Right lung (tissue), 5 donors: ENCODE results near the gene LIPC. TPM values are rescaled to one million over a fixed set of nuclear protein-coding genes. Genes with fewer than 3 reads are reported as not detected.

Experiments
- DNase-seq, 2 donors: peaks; one replicate each; pipeline ENCODE4 v3.0.0-alpha.2; 2013
- polyA plus RNA-seq, 5 donors: library from polyadenylated mRNA; unstranded; fragments of 120-200 nt; gene quantifications; one replicate each; pipeline versions ENCODE4 v1.2.1 to v1.2.3, GENCODE V29; 2013; ENCODE audit warnings: inconsistent platforms in 1 of 5, low replicate concordance in 1 of 5; ENCODE audit not compliant: insufficient read length in 5 of 5, insufficient read depth in 1 of 5

The LIPC gene
- polyA plus RNA-seq, 5 donors: 0.24 to 2.1 (median 0.32) TPM

- no peak for DNase-seq
Observed at GRCh38 chr15:58538225-58538727, 106.5 kb downstream of the LIPC start.

DNA sequence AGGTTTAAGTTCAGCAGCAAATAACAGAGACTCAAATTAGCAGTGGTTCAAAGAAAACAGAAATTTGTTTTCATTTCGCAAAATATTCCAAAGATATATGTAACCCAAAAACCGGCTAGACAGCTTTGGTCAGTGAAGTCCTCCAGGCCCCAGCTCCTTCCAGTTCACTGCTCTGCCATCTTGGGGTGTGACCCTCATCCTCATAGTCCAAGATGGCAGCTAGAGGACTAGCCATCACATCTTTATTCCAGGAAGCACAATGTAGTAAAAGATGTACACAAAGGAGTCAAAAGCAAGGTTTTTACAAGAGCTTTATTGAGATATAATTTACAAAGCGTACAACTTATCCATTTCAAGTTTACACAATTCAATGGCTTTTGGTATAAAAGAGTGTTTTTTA is 107.1 kb downstream of the LIPC start:
- no peak for DNase-seq

DNA sequence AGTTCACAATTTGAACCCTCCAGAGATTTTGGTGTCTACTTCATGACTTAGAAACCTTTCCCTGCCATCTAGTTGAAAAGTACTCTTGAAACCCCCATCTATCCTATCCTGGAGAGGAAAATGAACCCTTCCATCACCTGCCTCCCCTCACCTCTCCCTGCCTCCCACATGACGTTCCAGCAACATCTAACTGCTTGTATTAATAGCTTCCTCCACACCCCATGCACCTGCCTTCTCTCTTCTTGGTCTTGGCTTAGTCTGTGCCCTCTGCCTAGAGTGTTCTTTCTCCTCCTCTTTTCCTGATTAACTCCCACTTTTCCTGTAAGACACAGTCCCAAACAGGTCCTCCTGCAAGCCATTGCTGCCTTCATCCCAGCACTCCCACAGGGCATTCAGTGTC is 107.8 kb downstream of the LIPC start:
- DNase-seq: no peak

GRCh38 chr15:58541410-58542087 is 109.8 kb downstream of the LIPC start:
- no peak for DNase-seq

GRCh38 chr15:58543664-58544335 is 112.0 kb downstream of the LIPC start:
- DNase-seq: no peak

- no peak for DNase-seq
Observed at GRCh38 chr15:58544756-58545155, 113.0 kb downstream of the LIPC start.

- no peak for DNase-seq
Observed at GRCh38 chr15:58545307-58546065, 113.7 kb downstream of the LIPC start.

DNA sequence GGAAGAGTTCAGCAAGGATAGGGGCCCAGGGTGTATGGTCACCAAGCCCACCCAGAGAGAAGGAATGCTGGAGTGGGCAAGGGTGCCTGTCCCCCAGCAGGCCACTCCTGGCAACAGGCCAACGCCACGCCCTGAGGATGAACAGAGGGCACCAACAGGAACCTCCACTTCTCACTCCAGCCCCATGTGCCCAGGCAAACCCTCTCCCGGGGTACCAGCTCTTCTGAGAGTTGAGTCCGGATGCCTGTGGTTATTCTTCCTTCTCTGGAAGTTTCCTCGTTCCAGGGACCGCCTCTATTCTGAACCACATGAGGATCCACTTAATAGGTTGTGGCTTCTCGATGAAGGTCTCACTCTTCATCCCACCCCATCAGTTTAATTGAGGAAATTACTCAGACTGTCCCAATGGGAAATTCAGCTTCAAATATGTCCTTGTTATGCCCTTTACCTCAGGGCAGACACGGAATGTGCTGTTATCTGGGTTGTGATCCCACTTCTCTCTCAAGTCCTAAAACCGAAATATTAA is 114.3 kb downstream of the LIPC start:
- no peak for DNase-seq

DNA sequence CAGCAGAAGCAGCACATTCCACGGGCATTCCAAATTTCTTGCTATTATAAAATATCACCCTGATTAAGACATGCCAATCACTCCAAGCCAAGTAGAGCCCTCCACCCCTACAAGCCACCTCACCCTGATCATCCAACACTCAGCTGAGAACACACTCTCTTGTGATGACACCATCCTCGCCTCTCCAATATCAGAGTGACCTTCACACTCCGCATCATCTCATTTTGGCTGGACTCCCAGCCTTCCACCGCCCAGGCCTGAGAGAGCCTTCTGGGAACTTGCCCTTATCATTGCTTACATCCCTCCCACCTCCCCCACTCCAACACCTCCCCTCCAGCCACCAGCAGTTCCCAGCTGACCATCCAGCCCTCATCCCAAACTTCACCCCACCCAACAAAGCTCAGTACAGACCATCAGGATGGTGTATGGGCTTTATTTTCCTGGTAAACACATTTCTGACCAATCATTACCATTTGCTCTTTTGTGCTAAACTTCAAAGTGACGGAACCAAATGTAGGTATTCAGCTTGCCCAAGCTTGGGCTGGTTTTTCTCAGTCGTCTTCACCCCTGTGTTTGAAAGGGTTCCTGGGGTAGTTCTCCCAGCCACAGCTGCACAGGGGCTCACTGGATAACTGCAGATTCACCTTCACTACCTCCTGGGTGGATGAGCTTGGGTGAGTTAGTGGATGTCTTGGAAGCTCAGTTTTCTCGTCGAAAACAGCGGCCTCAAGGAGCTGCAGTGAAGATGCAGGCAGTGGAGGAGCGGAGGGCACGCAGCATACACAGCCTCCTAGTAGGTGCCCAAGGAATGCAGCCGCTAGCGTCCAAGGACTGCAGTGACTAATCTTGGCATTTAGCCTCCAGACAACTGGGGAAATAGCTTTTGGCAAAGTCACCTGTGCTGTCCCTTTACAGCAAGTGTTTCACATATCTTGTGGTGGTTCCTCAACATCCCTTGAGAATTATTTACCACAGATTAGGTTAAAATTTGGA is 115.1 kb downstream of the LIPC start:
- DNase-seq: peak; percentile 35 to 52

DNA sequence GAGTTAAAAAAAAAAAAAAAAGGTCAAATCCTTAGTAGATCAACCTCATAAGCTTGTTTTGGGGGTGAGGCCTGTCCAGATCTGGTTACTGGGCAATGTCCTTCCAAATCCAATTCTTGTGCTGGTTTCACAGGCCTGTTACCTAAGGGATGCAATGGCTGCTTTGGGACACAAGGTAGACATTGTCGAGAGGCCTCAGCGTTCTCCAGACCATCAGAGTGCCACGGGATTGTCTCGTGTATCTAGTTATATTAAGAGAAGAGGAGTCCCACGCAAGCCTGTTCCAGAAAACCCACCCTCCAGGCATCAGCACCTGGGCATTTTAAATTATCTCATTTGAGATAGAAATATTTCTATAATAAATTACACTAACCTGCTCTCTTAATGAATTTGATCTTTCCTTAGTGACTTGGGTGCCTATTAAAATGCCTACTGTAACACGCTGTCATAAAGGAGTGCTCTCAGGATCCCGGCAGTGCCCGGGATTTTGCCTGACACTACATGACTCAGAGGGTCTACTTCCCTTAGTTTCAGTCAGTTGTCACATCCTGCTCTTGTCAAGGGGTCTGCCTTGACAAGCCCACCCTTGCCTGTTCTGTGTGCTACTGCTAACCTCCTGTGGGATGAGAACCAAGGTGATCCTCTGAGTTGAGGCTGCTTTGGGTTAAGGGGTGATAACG is 116.0 kb downstream of the LIPC start:
- no peak for DNase-seq

DNA sequence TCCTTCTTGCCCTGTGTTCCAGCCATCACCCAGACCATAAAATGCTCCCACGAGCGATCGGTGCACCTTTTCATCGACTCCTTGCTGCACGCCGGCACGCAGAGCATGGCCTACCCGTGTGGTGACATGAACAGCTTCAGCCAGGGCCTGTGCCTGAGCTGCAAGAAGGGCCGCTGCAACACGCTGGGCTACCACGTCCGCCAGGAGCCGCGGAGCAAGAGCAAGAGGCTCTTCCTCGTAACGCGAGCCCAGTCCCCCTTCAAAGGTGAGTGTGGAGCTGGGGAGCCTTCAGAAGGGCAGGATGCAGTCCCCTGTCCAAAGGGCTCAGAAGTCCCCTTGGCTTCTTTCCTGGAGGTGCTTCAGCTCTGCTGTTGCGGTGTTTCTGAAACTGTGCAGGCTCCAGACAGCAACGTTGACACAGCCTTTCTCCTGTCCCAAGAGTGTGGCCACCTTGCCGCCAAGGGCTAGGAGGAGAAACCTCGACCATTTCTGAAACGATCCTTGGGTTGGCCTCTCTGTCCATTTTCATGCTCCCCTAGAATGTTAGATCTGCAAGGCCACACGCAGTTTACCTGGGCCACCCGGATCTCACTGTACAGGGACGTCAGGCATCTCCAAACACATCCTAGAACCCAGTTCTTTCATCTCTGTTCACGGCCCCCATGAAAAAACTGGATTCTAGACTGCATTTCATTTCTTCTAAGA is 116.7 kb downstream of the LIPC start:
- no peak for DNase-seq

DNA sequence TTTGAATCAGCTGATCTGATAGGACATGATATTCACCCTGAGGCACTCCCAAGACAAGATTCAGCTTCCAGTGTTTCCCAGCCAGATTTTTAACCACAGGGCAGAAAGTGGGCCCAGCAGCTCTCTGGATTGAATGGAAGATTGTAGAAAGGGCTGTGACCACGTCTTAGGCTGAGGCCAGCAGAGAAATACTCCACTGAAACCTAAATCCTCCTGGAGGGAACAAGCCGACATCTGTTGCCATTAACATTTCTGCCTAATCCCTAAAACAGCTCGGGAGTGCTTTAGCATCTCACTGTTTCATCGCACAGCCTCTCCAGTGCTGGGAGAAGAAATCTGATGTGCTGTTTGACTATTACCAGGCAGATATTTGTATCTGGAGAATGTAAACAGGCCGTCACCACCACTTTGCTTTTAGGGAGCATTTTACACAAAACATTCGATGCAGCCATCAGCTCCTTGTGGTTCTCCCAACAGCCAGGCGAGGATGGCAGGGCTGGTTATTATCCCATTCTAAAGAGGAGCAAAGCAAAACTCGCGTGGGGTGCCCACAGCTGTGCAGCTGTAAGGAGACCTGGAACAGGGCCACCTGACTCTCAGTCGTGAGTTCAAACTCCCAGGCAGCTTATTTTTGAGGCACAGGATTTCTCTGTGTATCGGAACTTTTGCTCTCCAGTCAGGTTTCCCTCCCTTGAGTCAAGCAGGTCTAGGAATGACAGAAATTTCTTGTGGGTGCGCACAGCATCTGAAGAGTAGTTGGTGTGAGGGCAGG is 117.4 kb downstream of the LIPC start:
- no peak for DNase-seq

DNA sequence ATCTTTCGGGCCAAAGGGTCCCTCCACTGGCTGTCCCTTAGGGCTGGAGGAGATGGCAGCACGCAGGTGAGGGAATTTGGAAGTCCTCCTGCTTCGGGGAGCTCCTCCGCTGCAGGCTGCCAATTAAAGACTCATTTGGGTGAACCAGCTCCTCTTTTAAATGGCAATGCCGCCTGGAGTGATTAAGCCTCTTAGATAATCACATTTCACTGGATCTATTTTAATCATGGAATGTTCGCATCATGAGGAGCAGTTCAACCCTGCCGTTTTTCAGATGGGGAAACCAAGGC is 117.9 kb downstream of the LIPC start:
- no peak for DNase-seq

DNA sequence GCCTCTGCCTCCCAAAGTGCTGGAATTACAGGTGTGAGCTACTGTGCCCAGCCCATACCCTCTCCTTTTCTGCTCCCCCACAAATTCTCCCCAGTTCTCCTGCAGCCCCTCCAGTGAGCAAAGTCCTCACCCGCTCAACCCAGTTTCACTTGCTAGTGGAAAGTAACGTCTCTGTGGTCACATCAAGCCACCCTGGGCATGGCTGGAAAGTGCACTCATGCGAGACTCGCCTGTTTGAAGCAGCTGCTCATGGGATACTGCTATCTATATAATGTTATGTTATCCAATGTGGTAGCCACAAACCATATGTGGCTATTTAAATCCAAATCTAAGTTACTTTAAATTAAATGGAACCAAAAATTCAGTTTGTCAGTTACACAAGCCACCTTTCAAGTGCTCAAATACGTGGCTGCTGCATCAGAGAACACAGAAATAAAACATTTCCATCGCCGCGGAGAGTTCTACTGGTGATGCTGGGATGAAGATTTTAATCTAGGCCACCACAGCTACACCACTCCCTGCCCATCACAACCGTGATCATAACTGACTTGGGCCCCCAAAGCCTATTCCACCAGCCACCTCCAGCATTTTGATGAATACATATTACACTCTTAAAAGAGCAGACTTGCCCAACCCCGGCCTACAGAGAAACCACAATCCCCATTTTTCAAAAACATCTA is 119.4 kb downstream of the LIPC start:
- no peak for DNase-seq

DNA sequence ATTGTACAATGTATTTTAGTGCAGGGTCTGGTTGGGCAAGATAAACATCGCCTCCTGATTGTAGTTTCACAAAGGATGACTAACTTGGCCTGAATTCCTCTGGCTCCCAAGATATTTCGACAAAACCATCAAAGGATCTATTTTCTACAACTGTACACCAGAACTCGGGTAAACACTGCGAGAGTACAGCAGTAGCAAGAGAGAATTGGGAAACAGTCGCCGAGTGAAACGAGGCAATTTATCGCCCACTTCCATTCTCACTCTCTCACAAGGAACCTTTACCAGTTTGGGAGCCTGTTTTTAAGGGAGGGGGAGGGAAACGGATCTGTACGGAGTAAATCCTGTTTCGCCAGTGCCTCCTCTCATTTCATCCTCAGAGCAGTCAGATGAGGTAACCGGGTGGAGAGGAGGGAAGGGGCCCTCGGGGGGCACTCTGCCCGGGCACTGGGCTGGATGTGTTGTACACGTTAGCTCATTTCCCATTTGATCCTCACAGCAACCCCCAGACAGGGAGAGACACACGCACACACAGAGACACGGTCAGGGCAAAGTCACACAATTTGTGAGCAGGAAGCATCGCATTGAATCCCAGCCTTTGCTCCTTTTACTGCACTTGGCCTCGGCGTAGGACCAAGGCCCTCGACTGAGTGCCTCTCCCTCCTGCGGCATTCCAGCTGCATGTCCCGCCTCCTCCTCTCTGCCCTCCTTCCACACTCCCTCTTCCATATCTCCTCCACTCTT is 120.1 kb downstream of the LIPC start:
- DNase-seq: peak; percentile 32

- DNase-seq: no peak
Observed at GRCh38 chr15:58552505-58553364, 120.9 kb downstream of the LIPC start.

DNA sequence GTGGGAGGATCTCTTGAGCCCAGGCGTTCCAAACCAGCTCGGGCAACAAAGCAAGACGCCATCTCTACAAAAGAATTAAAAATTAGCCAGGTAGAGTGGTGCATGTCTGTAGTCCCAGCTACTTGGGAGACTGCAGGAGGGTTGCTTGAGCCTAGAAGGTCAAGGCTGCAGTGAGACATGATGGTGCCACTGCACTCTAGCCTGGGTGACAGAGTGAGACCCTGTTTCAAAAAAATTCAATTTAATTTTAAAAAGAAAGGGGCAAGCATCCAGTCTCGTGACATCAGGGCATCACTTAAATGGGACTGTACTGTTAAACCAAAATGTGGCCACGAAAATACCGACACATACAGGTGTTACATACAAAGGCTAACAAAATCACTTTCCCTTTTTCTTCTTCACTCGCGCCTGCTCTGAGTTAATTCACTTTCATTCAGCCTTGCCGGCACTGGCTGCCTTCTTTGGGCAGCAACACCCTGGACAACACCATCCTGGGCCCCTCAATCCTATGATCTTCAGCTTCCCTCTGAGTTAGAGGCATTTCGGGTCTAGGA is 121.7 kb downstream of the LIPC start:
- DNase-seq: no peak
